Endothelial cell (in vitro differentiated cells): Measurements from ENCODE around the gene SNX2. TPM values are rescaled to one million over a fixed set of nuclear protein-coding genes. Genes with fewer than 3 reads are reported as not detected.

Experiments
- DNase-seq: peaks from one replicate; pipeline ENCODE4 v3.0.0; 2021; ENCODE audit warnings: low spot score
- H3K27ac Mint-ChIP-seq: one replicate; pipeline ENCODE4 v1.8.0; 2021; ENCODE audit warnings: mixed read lengths, inconsistent platforms; ENCODE audit not compliant: unreplicated experiment
- H3K27me3 Mint-ChIP-seq: one replicate; pipeline ENCODE4 v1.8.0; 2021; ENCODE audit warnings: mild to moderate bottlenecking, moderate library complexity, mixed read lengths, inconsistent platforms; ENCODE audit not compliant: unreplicated experiment
- H3K36me3 Mint-ChIP-seq: one replicate; pipeline ENCODE4 v1.8.0; 2021; ENCODE audit warnings: mild to moderate bottlenecking, low read depth, mixed read lengths, inconsistent platforms; ENCODE audit not compliant: unreplicated experiment
- H3K4me1 Mint-ChIP-seq: one replicate; pipeline ENCODE4 v1.8.0; 2021; ENCODE audit warnings: mild to moderate bottlenecking, mixed read lengths, inconsistent platforms; ENCODE audit not compliant: unreplicated experiment
- H3K4me3 Mint-ChIP-seq: one replicate; pipeline ENCODE4 v1.8.0; 2021; ENCODE audit warnings: mild to moderate bottlenecking, mixed read lengths, inconsistent platforms; ENCODE audit not compliant: unreplicated experiment
- H3K9me3 Mint-ChIP-seq: one replicate; pipeline ENCODE4 v1.8.0; 2021; ENCODE audit warnings: mixed read lengths, inconsistent platforms; ENCODE audit not compliant: unreplicated experiment
- total RNA-seq: library from RNA; stranded (reverse); fragmentation: NEBNext Ultra II Directional; extraction: Animal tissue kit (Norgen Biotek cat#: 25700); gene quantifications from one replicate; pipeline ENCODE4 v1.2.1, GENCODE V29; 2021; ENCODE audit not compliant: unreplicated experiment
- TF ChIP-seq, protein P1 (sequence below): fragments of 200-600 bp; sonication (generic); IDR thresholded peaks from one replicate; pipeline ENCODE4 v1.5.0; 2021; ENCODE audit warnings: antibody characterized with exemption; ENCODE audit not compliant: unreplicated experiment

The SNX2 gene
- total RNA-seq, 1 donor from 2014 or later: 90.5 TPM

- H3K27me3 Mint-ChIP-seq: no peaks in the 10 kb centered on the region
- DNase-seq: no peak
- H3K36me3 Mint-ChIP-seq: no peaks in the 10 kb centered on the region
- H3K9me3 Mint-ChIP-seq: no peaks in the 10 kb centered on the region
- TF ChIP-seq, protein P1, sequence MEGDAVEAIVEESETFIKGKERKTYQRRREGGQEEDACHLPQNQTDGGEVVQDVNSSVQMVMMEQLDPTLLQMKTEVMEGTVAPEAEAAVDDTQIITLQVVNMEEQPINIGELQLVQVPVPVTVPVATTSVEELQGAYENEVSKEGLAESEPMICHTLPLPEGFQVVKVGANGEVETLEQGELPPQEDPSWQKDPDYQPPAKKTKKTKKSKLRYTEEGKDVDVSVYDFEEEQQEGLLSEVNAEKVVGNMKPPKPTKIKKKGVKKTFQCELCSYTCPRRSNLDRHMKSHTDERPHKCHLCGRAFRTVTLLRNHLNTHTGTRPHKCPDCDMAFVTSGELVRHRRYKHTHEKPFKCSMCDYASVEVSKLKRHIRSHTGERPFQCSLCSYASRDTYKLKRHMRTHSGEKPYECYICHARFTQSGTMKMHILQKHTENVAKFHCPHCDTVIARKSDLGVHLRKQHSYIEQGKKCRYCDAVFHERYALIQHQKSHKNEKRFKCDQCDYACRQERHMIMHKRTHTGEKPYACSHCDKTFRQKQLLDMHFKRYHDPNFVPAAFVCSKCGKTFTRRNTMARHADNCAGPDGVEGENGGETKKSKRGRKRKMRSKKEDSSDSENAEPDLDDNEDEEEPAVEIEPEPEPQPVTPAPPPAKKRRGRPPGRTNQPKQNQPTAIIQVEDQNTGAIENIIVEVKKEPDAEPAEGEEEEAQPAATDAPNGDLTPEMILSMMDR: no peak
- no peak overlapping the region for H3K27ac Mint-ChIP-seq
- peaks cover 10% of the 10 kb centered on the region for H3K4me1 Mint-ChIP-seq
- H3K4me3 Mint-ChIP-seq: no peak overlapping the region
Observed at GRCh38 chr5:122835681-122836080, 60.8 kb downstream of the SNX2 start.

DNA sequence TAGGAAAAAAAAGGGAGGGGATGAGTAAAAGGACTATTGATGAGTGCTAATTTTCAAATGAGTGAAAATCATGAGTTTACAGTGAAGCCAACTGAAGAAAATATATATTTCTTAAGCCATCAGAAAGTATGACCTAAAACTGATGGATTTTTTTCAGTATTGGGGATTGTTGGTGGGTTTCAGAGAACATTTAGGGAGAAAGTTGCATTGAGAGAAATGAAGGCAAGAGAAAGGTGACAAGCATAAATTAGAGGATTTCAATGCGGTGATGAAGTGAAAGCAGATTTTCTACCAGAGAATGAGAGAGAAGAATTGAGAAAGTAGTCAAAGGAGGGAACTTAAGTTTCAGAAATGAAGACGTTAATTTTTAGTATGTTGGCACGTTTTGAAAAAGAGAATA lies 62.1 kb downstream of the SNX2 start:
- DNase-seq: no peak
- Mint-ChIP-seq H3K27me3 (no peaks in the 10 kb centered on the region), H3K27ac (no peak overlapping the region), H3K4me1 (peaks cover 13% of the 10 kb centered on the region), H3K9me3 (no peaks in the 10 kb centered on the region), H3K36me3 (peaks cover 4% of the 10 kb centered on the region), H3K4me3 (no peak overlapping the region)
- TF ChIP-seq, protein P1: no peak

GRCh38 chr5:122839731-122840130 lies 64.9 kb downstream of the SNX2 start:
- no peaks in the 10 kb centered on the region for H3K9me3 Mint-ChIP-seq
- H3K4me1 Mint-ChIP-seq: peaks cover 17% of the 10 kb centered on the region
- H3K36me3 Mint-ChIP-seq: peaks cover 4% of the 10 kb centered on the region
- TF ChIP-seq, protein P1: no peak
- no peak for DNase-seq
- H3K27me3 Mint-ChIP-seq: peaks cover 8% of the 10 kb centered on the region
- no peak overlapping the region for H3K4me3 Mint-ChIP-seq
- H3K27ac Mint-ChIP-seq: no peak overlapping the region

GRCh38 chr5:122842016-122842580 lies 67.2 kb downstream of the SNX2 start:
- no peak for DNase-seq
- Mint-ChIP-seq H3K4me3 (no peak overlapping the region), H3K27ac (no peak overlapping the region), H3K4me1 (peaks cover 26% of the 10 kb centered on the region), H3K9me3 (no peaks in the 10 kb centered on the region), H3K27me3 (peaks cover 8% of the 10 kb centered on the region), H3K36me3 (peaks cover 4% of the 10 kb centered on the region)
- TF ChIP-seq, protein P1: no peak

DNA sequence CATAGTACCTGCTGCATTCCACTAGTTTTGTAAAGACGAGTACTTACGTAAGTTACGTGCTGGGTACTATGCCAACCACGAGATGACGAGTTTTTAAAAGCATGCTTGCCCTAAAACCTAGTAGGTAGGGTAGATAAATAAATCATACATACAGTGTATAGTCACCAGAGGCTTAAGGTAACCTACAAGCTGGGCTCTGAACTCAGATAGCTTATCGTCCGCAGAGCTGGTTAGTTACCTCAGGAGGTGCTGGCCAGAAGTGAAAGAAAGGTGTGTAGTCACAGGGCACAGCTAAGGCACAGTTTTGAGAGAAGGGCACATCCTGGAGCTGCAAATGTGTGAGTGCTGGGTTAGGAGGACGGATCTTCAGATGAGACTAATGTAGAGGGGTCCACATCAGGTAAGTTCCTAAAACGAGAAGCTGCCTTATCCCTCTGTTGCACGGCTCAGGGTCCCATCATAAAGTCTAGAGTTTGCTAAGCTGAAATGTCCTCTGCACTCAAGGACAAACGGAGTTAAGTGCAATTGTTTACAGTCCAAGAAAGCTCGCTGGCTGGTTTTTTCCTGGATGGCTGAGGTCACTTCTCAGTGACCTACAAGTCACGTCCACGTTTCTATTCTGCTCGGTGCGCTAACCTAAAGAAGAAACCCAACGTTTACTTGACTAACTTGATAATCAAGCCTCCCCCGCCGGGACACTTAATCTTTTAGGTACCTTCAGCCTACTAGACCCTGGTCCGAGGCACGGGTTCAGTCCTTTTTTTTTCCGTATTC lies 69.4 kb downstream of the SNX2 start:
- peaks cover 8% of the 10 kb centered on the region for H3K27me3 Mint-ChIP-seq
- peak overlapping the region; percentile 52 for H3K27ac Mint-ChIP-seq
- peaks cover 16% of the 10 kb centered on the region for H3K4me1 Mint-ChIP-seq
- H3K36me3 Mint-ChIP-seq: peaks cover 4% of the 10 kb centered on the region
- H3K9me3 Mint-ChIP-seq: no peaks in the 10 kb centered on the region
- TF ChIP-seq, protein P1: no peak
- DNase-seq: peak; percentile 3
- peak overlapping the region; percentile 89 for H3K4me3 Mint-ChIP-seq
